Osteocyte (in vitro differentiated cells): ENCODE data around the gene MT3. TPM values are rescaled to one million over a fixed set of nuclear protein-coding genes. Genes with fewer than 3 reads are reported as not detected.
A peak's percentile ranks its signal among the peaks of the same experiment; 100 is the strongest.

ENCODE experiments used
- DNase-seq: peaks from one replicate; pipeline ENCODE4 v3.0.0; 2021; ENCODE audit warnings: mixed read lengths; ENCODE audit not compliant: unreplicated experiment; ENCODE audit errors: extremely low spot score
- H3K27ac Mint-ChIP-seq: one replicate; pipeline ENCODE4 v1.8.0; 2021; ENCODE audit warnings: mild to moderate bottlenecking, mixed read lengths; ENCODE audit not compliant: unreplicated experiment
- H3K27me3 Mint-ChIP-seq: one replicate; pipeline ENCODE4 v1.8.0; 2021; ENCODE audit warnings: mixed read lengths; ENCODE audit not compliant: unreplicated experiment
- H3K36me3 Mint-ChIP-seq: one replicate; pipeline ENCODE4 v1.8.0; 2021; ENCODE audit warnings: mixed read lengths; ENCODE audit not compliant: unreplicated experiment
- H3K4me1 Mint-ChIP-seq: one replicate; pipeline ENCODE4 v1.8.0; 2021; ENCODE audit warnings: mixed read lengths; ENCODE audit not compliant: unreplicated experiment
- H3K4me3 Mint-ChIP-seq: one replicate; pipeline ENCODE4 v1.8.0; 2021; ENCODE audit warnings: mild to moderate bottlenecking, moderate library complexity, mixed read lengths; ENCODE audit not compliant: unreplicated experiment
- H3K9me3 Mint-ChIP-seq: one replicate; pipeline ENCODE4 v1.8.0; 2021; ENCODE audit warnings: mixed read lengths; ENCODE audit not compliant: unreplicated experiment
- CTCF ChIP-seq: fragments of 200-600 bp; sonication (generic); IDR thresholded peaks from 2 replicates; pipeline ENCODE4 v1.5.0; 2021; ENCODE audit warnings: antibody characterized with exemption, mild to moderate bottlenecking, moderate library complexity
- total RNA-seq: library from RNA; stranded (reverse); gene quantifications from 2 replicates; pipeline ENCODE4 v1.2.1, GENCODE V29; 2021

The MT3 gene
- total RNA-seq, 1 donor from 2014 or later = not detected

- DNase-seq = no peak
These were observed 43.0 kb downstream of the MT3 start, which contains the start of gene MT1M for GRCh38 chr16:56632156-56632847. Gene MT1M (plus strand): TSS chr16:56632659. CDS start chr16:56632732, 73 bp downstream.

GRCh38 chr16:56632848-56633365, 43.6 kb downstream of the MT3 start:
- no peaks in the 10 kb centered on the region for H3K9me3 Mint-ChIP-seq
- H3K4me1 Mint-ChIP-seq = peaks cover 31% of the 10 kb centered on the region
- peaks cover 3% of the 10 kb centered on the region for H3K36me3 Mint-ChIP-seq
- TF ChIP-seq CTCF = no peak
- H3K4me3 Mint-ChIP-seq = peak overlapping the region; percentile 79
- H3K27me3 Mint-ChIP-seq = peaks cover 42% of the 10 kb centered on the region
- DNase-seq = no peak
- no peak overlapping the region for H3K27ac Mint-ChIP-seq

More at GRCh38 chr16:56632156-56632847, 43.0 kb downstream of the MT3 start, which contains the start of gene MT1M:
- peaks cover 36% of the 10 kb centered on the region for H3K27me3 Mint-ChIP-seq
- H3K4me3 Mint-ChIP-seq = peak within 1 kb of the TSS; percentile 79
- peaks cover 30% of the 10 kb centered on the region for H3K4me1 Mint-ChIP-seq
- H3K9me3 Mint-ChIP-seq = no peaks in the 10 kb centered on the region
- H3K36me3 Mint-ChIP-seq = no peaks in the 10 kb centered on the region
- no peak for TF ChIP-seq CTCF
- H3K27ac Mint-ChIP-seq = peak within 1 kb of the TSS; percentile 15

DNA sequence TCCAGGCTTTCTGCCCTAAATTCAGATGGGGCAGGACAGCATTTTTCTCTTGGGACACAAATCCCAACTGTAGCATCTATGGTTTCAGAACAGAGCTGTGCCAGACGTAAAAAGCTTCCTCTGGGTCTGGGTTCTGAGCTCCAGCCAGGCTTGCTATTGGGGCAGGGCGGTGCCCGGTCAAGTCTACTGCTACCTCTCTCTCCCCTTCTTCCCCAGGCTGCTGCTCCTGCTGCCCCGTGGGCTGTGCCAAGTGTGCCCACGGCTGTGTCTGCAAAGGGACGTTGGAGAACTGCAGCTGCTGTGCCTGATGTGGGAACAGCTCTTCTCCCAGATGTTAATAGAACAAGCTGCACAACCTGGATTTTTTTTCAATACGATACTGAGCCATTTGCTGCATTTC, 44.2 kb downstream of the MT3 start:
- DNase-seq = no peak
- H3K9me3 Mint-ChIP-seq = no peaks in the 10 kb centered on the region
- H3K4me1 Mint-ChIP-seq = peaks cover 34% of the 10 kb centered on the region
- peaks cover 44% of the 10 kb centered on the region for H3K27me3 Mint-ChIP-seq
- TF ChIP-seq CTCF = no peak
- H3K4me3 Mint-ChIP-seq = no peak overlapping the region
- peaks cover 3% of the 10 kb centered on the region for H3K36me3 Mint-ChIP-seq
- no peak overlapping the region for H3K27ac Mint-ChIP-seq

DNA sequence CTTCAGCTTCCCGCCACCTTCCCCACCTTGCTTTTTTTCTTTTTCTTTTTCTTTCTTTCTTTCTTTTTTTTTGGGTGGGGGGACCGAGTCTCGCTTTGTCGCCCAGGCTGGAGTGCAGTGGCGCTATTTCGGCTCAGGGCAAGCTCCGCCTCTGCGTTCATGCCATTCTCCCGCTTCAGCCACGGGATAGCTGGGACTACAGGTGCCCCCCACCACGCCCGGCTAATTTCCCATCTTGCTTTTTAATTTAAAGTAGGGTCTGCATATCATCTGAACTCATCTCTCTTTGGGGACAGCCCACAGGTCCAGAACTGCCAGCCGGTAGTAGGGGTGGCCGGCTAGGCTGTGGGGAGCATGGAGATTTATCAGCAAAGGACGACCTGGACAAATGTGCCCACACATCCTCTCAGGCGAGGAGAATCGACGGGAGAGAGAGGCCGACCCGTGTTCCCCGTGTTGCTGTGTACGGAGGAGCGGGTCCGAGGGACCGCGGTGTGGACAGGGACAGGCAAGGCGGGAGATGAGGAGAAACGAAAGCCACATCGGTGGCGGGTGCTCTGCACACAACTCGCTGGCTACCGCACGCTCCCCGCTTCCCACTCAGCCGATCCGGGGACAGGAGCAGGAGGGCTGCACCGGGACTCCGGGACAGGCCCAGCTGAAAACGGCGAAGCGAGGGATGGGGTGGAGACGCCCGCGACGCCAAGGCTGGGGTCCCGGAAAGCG, 45.5 kb downstream of the MT3 start:
- peaks cover 45% of the 10 kb centered on the region for H3K27me3 Mint-ChIP-seq
- no peak for TF ChIP-seq CTCF
- no peak overlapping the region for H3K27ac Mint-ChIP-seq
- H3K4me3 Mint-ChIP-seq = peak overlapping the region; percentile 72
- H3K4me1 Mint-ChIP-seq = peaks cover 33% of the 10 kb centered on the region
- no peak for DNase-seq
- peaks cover 3% of the 10 kb centered on the region for H3K36me3 Mint-ChIP-seq
- H3K9me3 Mint-ChIP-seq = no peaks in the 10 kb centered on the region

DNA sequence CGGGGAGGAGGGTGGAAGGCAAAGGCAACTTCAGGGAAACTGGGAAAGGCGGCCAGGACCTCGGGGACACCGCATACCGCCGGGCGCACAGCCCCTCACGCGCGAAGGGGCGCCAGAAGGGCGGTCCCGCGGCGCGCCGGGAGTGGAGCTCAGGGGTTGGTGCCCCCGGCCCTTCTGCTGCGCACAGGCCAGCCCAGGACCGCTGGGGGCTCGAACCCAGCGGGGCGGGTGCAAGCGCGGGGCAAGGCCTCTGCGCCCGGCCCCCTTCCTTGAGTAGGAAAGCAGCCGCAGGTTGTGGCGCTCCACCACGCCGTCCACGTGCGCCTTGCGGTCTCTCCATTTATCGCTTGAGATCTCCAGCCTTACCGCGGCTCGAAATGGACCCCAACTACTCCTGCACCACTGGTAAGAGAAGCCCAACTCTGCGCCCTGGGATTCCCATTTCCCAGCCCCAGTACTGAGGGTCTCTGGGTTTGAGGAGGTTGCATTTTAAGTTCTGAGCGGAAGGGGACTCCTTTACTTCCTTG, 46.2 kb downstream of the MT3 start:
- peaks cover 49% of the 10 kb centered on the region for H3K27me3 Mint-ChIP-seq

More for the DNA sequence above, 46.2 kb downstream of the MT3 start:
- TF ChIP-seq CTCF = no peak
- peak overlapping the region; percentile 72 for H3K4me3 Mint-ChIP-seq
- H3K36me3 Mint-ChIP-seq = peaks cover 3% of the 10 kb centered on the region
- no peak overlapping the region for H3K27ac Mint-ChIP-seq
- no peaks in the 10 kb centered on the region for H3K9me3 Mint-ChIP-seq
- no peak for DNase-seq
- H3K4me1 Mint-ChIP-seq = peaks cover 33% of the 10 kb centered on the region
